Muscle of leg (tissue), 11 donors: ENCODE results near the gene DCAF10. TPM values are rescaled to one million over a fixed set of nuclear protein-coding genes. Genes with fewer than 3 reads are reported as not detected.
"Not testable (repeated sequence)": the region's sequence is repeated elsewhere in the genome, so short reads cannot be mapped to it uniquely, and the experiment has no call there.

Source experiments
- DNase-seq: peaks from one replicate; pipeline ENCODE4 v3.0.0; 2013
- H3K27ac ChIP-seq: one replicate; pipeline ENCODE4 v1.5.1; 2013; ENCODE audit warnings: mild to moderate bottlenecking, low read length, control low read depth
- H3K27me3 ChIP-seq: one replicate; pipeline ENCODE4 v1.6.1; 2013; ENCODE audit warnings: low read length; ENCODE audit not compliant: control insufficient read depth, insufficient read depth
- H3K36me3 ChIP-seq: one replicate; pipeline ENCODE4 v1.6.1; 2013; ENCODE audit warnings: low read length; ENCODE audit not compliant: control insufficient read depth, insufficient read depth
- H3K4me1 ChIP-seq: one replicate; pipeline ENCODE4 v1.6.1; 2013; ENCODE audit warnings: low read length; ENCODE audit not compliant: control insufficient read depth, insufficient read depth
- H3K4me3 ChIP-seq: one replicate; pipeline ENCODE4 v1.5.1; 2013; ENCODE audit warnings: low read length, control low read depth
- H3K9me3 ChIP-seq: replicated peaks from 2 replicates; pipeline ENCODE4 v1.6.1; 2013; ENCODE audit warnings: low read depth, low read length; ENCODE audit not compliant: control insufficient read depth
- WGBS: methylation state at CpG from one replicate; pipeline ENCODE4 v1.1.5; 2013; ENCODE audit warnings: missing lambda C conversion rate; ENCODE audit not compliant: insufficient coverage; 5-methylcytosine and 5-hydroxymethylcytosine counted together
- polyA plus RNA-seq, 8 donors: library from polyadenylated mRNA; unstranded; fragments of 120-200 nt; gene quantifications; one replicate each; pipeline versions ENCODE4 v1.2.1 to v1.2.3, GENCODE V29; 2013; ENCODE audit warnings: inconsistent platforms in 1 of 8, low replicate concordance in 1 of 8; ENCODE audit not compliant: insufficient read length in 8 of 8, insufficient read depth in 1 of 8
- total RNA-seq: library from RNA; stranded (reverse); fragments of 120-200 nt; gene quantifications from one replicate; pipeline ENCODE4 v1.2.4, GENCODE V29; 2013

The DCAF10 gene
- total and polyA plus RNA-seq, 9 donors, result 13.3 to 25.1 (median 20.9) TPM

DNA sequence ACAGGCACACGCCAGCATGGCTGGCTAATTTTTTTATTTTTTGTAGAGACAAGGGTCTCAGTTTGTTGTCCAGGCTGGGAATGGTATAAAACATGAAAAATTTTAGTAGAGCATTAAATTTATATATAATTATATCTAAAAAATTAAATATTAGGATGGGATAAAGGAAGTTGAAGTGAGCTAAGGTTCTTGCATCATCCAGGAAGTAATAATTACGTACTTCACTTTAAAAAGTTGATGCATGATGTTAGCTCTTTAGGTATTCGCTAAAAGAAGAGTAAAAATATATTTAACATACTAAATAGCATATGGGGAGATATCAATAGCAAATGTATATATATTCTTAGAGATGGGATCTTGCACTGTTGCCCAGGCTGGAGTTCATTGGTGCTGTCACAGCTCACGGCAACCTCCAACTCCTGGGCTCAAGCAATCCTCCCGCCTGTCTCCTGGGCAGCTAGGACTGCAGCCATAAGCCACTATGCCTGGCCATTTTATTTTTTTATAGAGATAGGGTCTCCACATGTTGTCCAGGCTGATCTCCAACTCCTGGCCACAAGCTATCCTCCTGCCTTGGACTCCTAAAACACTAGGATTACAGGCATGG is 12.3 kb downstream of the DCAF10 start:
- WGBS, result no CpG with 5 or more reads among the region's 5 CpGs
- no peaks in the 10 kb centered on the region for H3K27me3 ChIP-seq
- no peak overlapping the region for H3K27ac ChIP-seq
- no peak overlapping the region for H3K4me3 ChIP-seq
- no peak for DNase-seq
- H3K36me3 ChIP-seq, result peaks cover 4% of the 10 kb centered on the region
- peaks cover 3% of the 10 kb centered on the region for H3K9me3 ChIP-seq
- no peaks in the 10 kb centered on the region for H3K4me1 ChIP-seq

- Histone ChIP-seq H3K4me1 (no peaks in the 10 kb centered on the region), H3K9me3 (no peaks in the 10 kb centered on the region), H3K36me3 (peaks cover 5% of the 10 kb centered on the region), H3K4me3 (no peak overlapping the region), H3K27ac (no peak overlapping the region), H3K27me3 (no peaks in the 10 kb centered on the region)
- no CpG with 5 or more reads among the region's 2 CpGs for WGBS
- DNase-seq, result no peak
These were observed 18.3 kb downstream of the DCAF10 start for GRCh38 chr9:37818849-37819248.

- Histone ChIP-seq H3K27me3 (no peaks in the 10 kb centered on the region), H3K9me3 (no peaks in the 10 kb centered on the region), H3K4me3 (no peak overlapping the region), H3K27ac (no peak overlapping the region), H3K36me3 (peaks cover 5% of the 10 kb centered on the region), H3K4me1 (no peaks in the 10 kb centered on the region)
- DNase-seq, result no peak
- 100% methylated on average over 1 of the region's 5 CpGs for WGBS
These were observed 19.5 kb downstream of the DCAF10 start for GRCh38 chr9:37820142-37820541.

GRCh38 chr9:37825174-37825573 is 24.6 kb downstream of the DCAF10 start:
- H3K27ac ChIP-seq, H3K4me1 ChIP-seq, H3K4me3 ChIP-seq, H3K9me3 ChIP-seq, H3K27me3 ChIP-seq, DNase-seq: not testable (repeated sequence)
- peaks cover 18% of the 10 kb centered on the region for H3K36me3 ChIP-seq
- WGBS, result 100% methylated on average over 1 of the region's 2 CpGs

- Histone ChIP-seq H3K27me3 (no peaks in the 10 kb centered on the region), H3K9me3 (no peaks in the 10 kb centered on the region), H3K36me3 (peaks cover 15% of the 10 kb centered on the region), H3K27ac (no peak overlapping the region), H3K4me1 (no peaks in the 10 kb centered on the region), H3K4me3 (no peak overlapping the region)
- no peak for DNase-seq
- WGBS, result 97% methylated on average over 3 of the region's 4 CpGs
These were observed 27.0 kb downstream of the DCAF10 start for GRCh38 chr9:37827483-37828165.

GRCh38 chr9:37835821-37836220 is 35.2 kb downstream of the DCAF10 start:
- Histone ChIP-seq H3K36me3 (no peaks in the 10 kb centered on the region), H3K9me3 (no peaks in the 10 kb centered on the region), H3K4me3 (no peak overlapping the region), H3K27ac (no peak overlapping the region), H3K27me3 (no peaks in the 10 kb centered on the region), H3K4me1 (no peaks in the 10 kb centered on the region)
- 100% methylated on average over 1 of the region's 13 CpGs for WGBS
- no peak for DNase-seq

DNA sequence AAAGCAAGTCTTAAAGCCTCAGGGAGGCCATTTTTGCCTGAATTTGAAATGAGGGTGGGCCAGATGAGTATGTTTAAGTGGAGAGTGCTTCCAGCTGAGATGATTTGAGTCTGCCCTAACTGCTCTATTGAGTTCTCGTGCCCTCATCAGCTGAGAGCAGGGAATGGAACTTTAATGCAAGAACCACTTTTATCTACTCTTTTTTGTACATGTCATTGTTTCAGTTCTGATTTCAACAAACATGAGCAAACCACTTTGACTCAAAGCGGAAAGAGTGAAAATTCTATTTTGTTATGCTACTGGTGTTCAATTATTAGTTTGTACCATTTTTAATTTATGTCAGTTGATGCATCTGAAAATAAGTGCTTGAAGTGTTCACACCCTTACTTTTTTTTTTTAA is 35.8 kb downstream of the DCAF10 start:
- WGBS, result no CpG with 5 or more reads among the region's 2 CpGs
- Histone ChIP-seq H3K4me3 (no peak overlapping the region), H3K4me1 (no peaks in the 10 kb centered on the region), H3K27me3 (no peaks in the 10 kb centered on the region), H3K9me3 (no peaks in the 10 kb centered on the region), H3K27ac (no peak overlapping the region), H3K36me3 (no peaks in the 10 kb centered on the region)
- no peak for DNase-seq

GRCh38 chr9:37839496-37840461 is 39.2 kb downstream of the DCAF10 start:
- Histone ChIP-seq H3K27ac (no peak overlapping the region), H3K9me3 (no peaks in the 10 kb centered on the region), H3K27me3 (no peaks in the 10 kb centered on the region), H3K4me3 (no peak overlapping the region), H3K4me1 (no peaks in the 10 kb centered on the region), H3K36me3 (no peaks in the 10 kb centered on the region)
- WGBS, result 100% methylated on average over 1 of the region's 3 CpGs
- no peak for DNase-seq

GRCh38 chr9:37840560-37841194 is 40.1 kb downstream of the DCAF10 start:
- Histone ChIP-seq H3K27me3 (no peaks in the 10 kb centered on the region), H3K9me3 (no peaks in the 10 kb centered on the region), H3K36me3 (no peaks in the 10 kb centered on the region), H3K27ac (no peak overlapping the region), H3K4me1 (no peaks in the 10 kb centered on the region), H3K4me3 (no peak overlapping the region)
- WGBS, result no CpG with 5 or more reads among the region's 4 CpGs
- DNase-seq, result no peak

- no peak for DNase-seq
- Histone ChIP-seq H3K36me3 (no peaks in the 10 kb centered on the region), H3K9me3 (peaks cover 2% of the 10 kb centered on the region), H3K27ac (no peak overlapping the region), H3K27me3 (no peaks in the 10 kb centered on the region), H3K4me1 (no peaks in the 10 kb centered on the region), H3K4me3 (no peak overlapping the region)
- 100% methylated on average over 1 of the region's 2 CpGs for WGBS
These were observed 51.6 kb downstream of the DCAF10 start for GRCh38 chr9:37852222-37852621.
